Esophagus (tissue), 2 donors: Measurements from ENCODE around the gene IMPA2. TPM values are rescaled to one million over a fixed set of nuclear protein-coding genes. Genes with fewer than 3 reads are reported as not detected.
"Not testable (repeated sequence)": the region's sequence is repeated elsewhere in the genome, so short reads cannot be mapped to it uniquely, and the experiment has no call there.

Source experiments
- H3K27ac ChIP-seq, 2 donors: one replicate each; pipeline ENCODE4 v1.5.1; 2013; ENCODE audit warnings: low read depth in 2 of 2, mild to moderate bottlenecking in 2 of 2, inconsistent platforms in 1 of 2, low read length in 1 of 2, moderate library complexity in 1 of 2
- H3K27me3 ChIP-seq, 2 donors: one replicate each; pipeline ENCODE4 v1.6.1; 2013; ENCODE audit warnings: low read length in 2 of 2, control low read depth in 1 of 2, mild to moderate bottlenecking in 1 of 2; ENCODE audit not compliant: insufficient read depth in 2 of 2, control insufficient read depth in 1 of 2
- H3K36me3 ChIP-seq, 2 donors: one replicate each; pipeline ENCODE4 v1.6.1; 2013; ENCODE audit warnings: low read length in 1 of 2; ENCODE audit not compliant: control insufficient read depth in 2 of 2, insufficient read depth in 2 of 2
- H3K4me1 ChIP-seq, 2 donors: one replicate each; pipeline ENCODE4 v1.6.1; 2013; ENCODE audit warnings: low read length in 1 of 2; ENCODE audit not compliant: control insufficient read depth in 2 of 2, insufficient read depth in 2 of 2
- H3K4me3 ChIP-seq, 2 donors: one replicate each; pipeline ENCODE4 v1.5.1; 2013; ENCODE audit warnings: low read length in 2 of 2, mild to moderate bottlenecking in 2 of 2, low read depth in 1 of 2, moderate library complexity in 1 of 2
- H3K9me3 ChIP-seq, 2 donors: one replicate each; pipeline ENCODE4 v1.6.1; 2013; ENCODE audit warnings: mild to moderate bottlenecking in 2 of 2, low read depth in 1 of 2, low read length in 1 of 2, moderate library complexity in 1 of 2; ENCODE audit not compliant: control insufficient read depth in 2 of 2, insufficient read depth in 1 of 2
- WGBS, 2 donors: extraction: QIAGEN DNeasy Blood & Tissue Kit; methylation state at CpG; one replicate each; pipeline ENCODE4 v1.1.7; 2013; 5-methylcytosine and 5-hydroxymethylcytosine counted together
- polyA plus RNA-seq, 2 donors: library from polyadenylated mRNA; stranded (reverse); fragments of 200-250 nt; gene quantifications; one replicate each; pipeline ENCODE4 v1.2.3, GENCODE V29; 2013
- donor health status: healthy with polysubstance abuse.
- donor health status: Bipolar disorder and iron deficiency.

Gene IMPA2
- polyA plus RNA-seq, 2 donors, result 79.1 to 142 TPM

DNA sequence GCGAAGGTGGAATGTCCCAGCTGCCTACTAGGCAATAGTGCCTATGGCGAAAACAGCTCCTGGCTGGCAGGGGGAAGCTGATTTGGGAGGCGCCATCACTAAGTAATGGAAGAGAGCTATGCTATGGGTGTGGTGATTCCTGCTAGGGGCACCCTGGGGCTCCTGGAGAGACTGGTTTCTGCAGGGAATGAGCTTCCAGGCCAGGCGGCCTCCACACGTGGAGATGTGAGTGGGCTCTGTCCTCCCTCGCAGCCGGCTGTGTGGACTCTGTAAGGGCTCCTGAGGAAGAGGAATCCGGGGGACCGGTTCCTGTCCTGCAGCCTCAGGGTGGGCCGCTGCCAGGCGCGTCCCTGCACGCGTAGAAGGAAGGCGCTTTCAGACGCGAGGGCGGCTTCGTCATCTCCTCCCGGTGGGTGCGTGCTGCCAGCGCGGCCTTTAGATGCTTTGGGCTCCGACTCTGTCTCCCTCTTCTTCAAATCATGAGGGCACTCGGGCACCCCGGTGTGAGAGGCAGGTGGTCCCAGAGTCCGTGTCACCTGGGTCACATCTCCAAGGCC, 56.9 kb downstream of the IMPA2 start:
- H3K4me3 ChIP-seq, result peak overlapping the region; percentile 46 to 55
- H3K27me3 ChIP-seq, result no peaks in the 10 kb centered on the region
- peak overlapping the region; percentile 88 to 91 for H3K27ac ChIP-seq
- H3K36me3 ChIP-seq, result no peaks in the 10 kb centered on the region
- WGBS, 2 donors, result 19% methylated on average over 23 to 27 of the region's 27 CpGs
- H3K9me3 ChIP-seq, result no peaks in the 10 kb centered on the region
- H3K4me1 ChIP-seq, result peaks cover 0 to 17% of the 10 kb centered on the region in 2 donors

- Histone ChIP-seq H3K4me3 (peak overlapping the region; percentile 46 to 55), H3K27ac (peak overlapping the region; percentile 88 to 91), H3K9me3 (no peaks in the 10 kb centered on the region), H3K36me3 (no peaks in the 10 kb centered on the region), H3K4me1 (peaks cover 0 to 17% of the 10 kb centered on the region in 2 donors), H3K27me3 (no peaks in the 10 kb centered on the region)
- WGBS, 2 donors, result 1 to 2% methylated on average over 61 to 74 of the region's 74 CpGs
These were observed 57.6 kb downstream of the IMPA2 start for GRCh38 chr18:12038639-12039539.

DNA sequence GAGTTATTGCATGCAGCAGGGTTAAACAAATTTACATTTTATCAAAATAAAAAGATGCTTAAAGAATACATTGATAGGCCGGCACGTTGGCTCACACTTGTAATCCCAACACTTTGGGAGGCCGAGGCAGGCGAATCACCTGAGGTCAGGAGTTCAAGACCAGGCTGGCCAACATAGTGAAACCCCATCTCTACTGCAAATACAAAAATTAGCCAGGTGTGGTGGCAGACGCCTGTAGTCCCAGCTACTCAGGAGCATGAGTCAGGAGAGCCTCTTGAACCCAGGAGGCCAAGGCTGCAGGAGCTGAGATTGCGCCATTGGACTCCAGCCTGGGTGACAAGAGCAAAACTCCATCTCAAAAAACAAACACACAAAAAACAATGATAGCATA, 58.2 kb downstream of the IMPA2 start:
- H3K4me3 ChIP-seq, H3K9me3 ChIP-seq, H3K27ac ChIP-seq, H3K36me3 ChIP-seq, H3K27me3 ChIP-seq: not testable (repeated sequence)
- WGBS, 2 donors, result 53 to 58% methylated on average over 6 of the region's 6 CpGs
- peaks cover 0 to 17% of the 10 kb centered on the region in 2 donors for H3K4me1 ChIP-seq

GRCh38 chr18:12041561-12041960, 60.3 kb downstream of the IMPA2 start:
- no peak overlapping the region for H3K27ac ChIP-seq

DNA sequence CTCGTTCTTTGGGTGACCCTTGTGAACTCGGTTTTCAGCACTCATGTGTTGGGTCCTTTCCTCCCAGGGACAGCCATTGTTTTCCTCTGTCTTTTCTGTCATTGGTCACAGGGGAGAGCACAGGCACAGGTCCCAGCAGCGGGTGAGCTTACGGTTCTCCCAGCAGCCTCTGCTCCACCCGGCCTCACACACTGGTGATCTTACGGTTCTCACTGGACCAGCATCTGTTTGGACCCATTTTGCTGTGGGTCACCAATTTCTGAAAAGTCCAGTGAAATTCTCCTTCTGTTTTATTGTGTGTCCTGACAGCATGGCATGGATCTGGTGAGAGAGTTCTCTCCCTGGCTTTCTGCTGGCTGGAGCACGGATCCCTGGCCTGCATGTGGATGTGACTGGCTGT, 62.5 kb downstream of the IMPA2 start:
- Histone ChIP-seq H3K4me3 (no peak overlapping the region), H3K27ac (no peak overlapping the region), H3K27me3 (no peaks in the 10 kb centered on the region), H3K9me3 (no peaks in the 10 kb centered on the region), H3K4me1 (peaks cover 2 to 6% of the 10 kb centered on the region in 2 donors), H3K36me3 (no peaks in the 10 kb centered on the region)
- 83 to 87% methylated on average over 7 of the region's 7 CpGs for WGBS, 2 donors

More at GRCh38 chr18:12041561-12041960, 60.3 kb downstream of the IMPA2 start:
- 59 to 61% methylated on average over 5 of the region's 5 CpGs for WGBS, 2 donors
- Histone ChIP-seq H3K9me3 (no peaks in the 10 kb centered on the region), H3K27me3 (no peaks in the 10 kb centered on the region), H3K4me3 (no peak overlapping the region), H3K4me1 (peaks cover 2 to 15% of the 10 kb centered on the region in 2 donors), H3K36me3 (no peaks in the 10 kb centered on the region)

- Histone ChIP-seq H3K27me3 (no peaks in the 10 kb centered on the region), H3K4me1 (peaks cover 2 to 4% of the 10 kb centered on the region in 2 donors), H3K27ac (no peak overlapping the region), H3K36me3 (no peaks in the 10 kb centered on the region), H3K4me3 (no peak overlapping the region), H3K9me3 (no peaks in the 10 kb centered on the region)
- 89 to 90% methylated on average over 5 of the region's 5 CpGs for WGBS, 2 donors
These were observed 63.3 kb downstream of the IMPA2 start for GRCh38 chr18:12044591-12044990.

- no peaks in the 10 kb centered on the region for H3K27me3 ChIP-seq
- H3K27ac ChIP-seq, result no peak overlapping the region
- no peaks in the 10 kb centered on the region for H3K9me3 ChIP-seq
- no peaks in the 10 kb centered on the region for H3K36me3 ChIP-seq
- no peak overlapping the region for H3K4me3 ChIP-seq
- 86 to 90% methylated on average over 15 of the region's 15 CpGs for WGBS, 2 donors
- peaks cover 2 to 4% of the 10 kb centered on the region in 2 donors for H3K4me1 ChIP-seq
These were observed 64.9 kb downstream of the IMPA2 start for GRCh38 chr18:12046046-12046750.

DNA sequence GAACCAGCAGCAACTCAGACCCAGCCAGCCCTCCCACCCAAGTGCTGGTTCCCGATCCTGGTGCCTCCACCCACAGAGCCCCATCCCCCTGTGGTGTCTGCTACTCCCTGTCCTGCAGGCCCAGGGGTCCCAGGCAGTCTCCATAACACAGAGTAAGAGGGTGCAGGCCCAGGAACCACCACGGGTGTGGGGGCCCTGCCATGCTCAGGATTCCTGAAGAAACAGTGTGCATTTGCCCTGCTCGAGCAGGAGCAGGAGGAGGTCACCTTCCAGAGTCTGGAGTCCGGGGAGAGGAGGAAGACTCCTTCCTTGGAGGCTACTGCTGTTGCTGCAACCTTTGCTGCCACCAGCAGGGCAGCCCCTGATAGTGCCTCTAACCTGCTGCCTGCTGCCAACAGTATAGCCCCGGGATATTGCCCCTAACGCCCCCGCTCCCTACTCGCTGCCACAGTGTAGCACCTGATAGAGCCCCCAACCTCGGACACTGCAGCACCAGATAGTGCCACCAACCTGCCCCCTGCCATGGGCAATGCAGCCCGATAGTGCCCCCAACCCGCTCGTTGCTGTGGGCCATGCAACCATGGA, 65.5 kb downstream of the IMPA2 start:
- Histone ChIP-seq H3K27me3 (no peaks in the 10 kb centered on the region), H3K4me3 (no peak overlapping the region), H3K9me3 (no peaks in the 10 kb centered on the region), H3K36me3 (no peaks in the 10 kb centered on the region), H3K4me1 (peaks cover 2 to 4% of the 10 kb centered on the region in 2 donors), H3K27ac (no peak overlapping the region)
- 68 to 83% methylated on average over 9 to 12 of the region's 12 CpGs for WGBS, 2 donors

- WGBS, 2 donors, result 88 to 89% methylated on average over 20 of the region's 20 CpGs
- no peak overlapping the region for H3K4me3 ChIP-seq
- no peaks in the 10 kb centered on the region for H3K36me3 ChIP-seq
- peaks cover 2 to 4% of the 10 kb centered on the region in 2 donors for H3K4me1 ChIP-seq
- no peak overlapping the region for H3K27ac ChIP-seq
- H3K27me3 ChIP-seq, result no peaks in the 10 kb centered on the region
- no peaks in the 10 kb centered on the region for H3K9me3 ChIP-seq
These were observed 66.9 kb downstream of the IMPA2 start for GRCh38 chr18:12048010-12048826.
